GM12875 (cell line): ENCODE measurements around the gene EHD4.

Experiments
- H3K4me3 ChIP-seq: one replicate; pipeline ENCODE4 v1.5.1; 2011; ENCODE audit warnings: low read depth, low read length, control low read depth
- CTCF ChIP-seq: IDR thresholded peaks from 2 replicates; pipeline ENCODE4 v1.5.1; 2011; ENCODE audit warnings: low read depth, mild to moderate bottlenecking, control low read depth, inconsistent platforms, low read length, moderate library complexity, borderline replicate concordance; ENCODE audit not compliant: insufficient read depth

The EHD4 gene

GRCh38 chr15:41885841-41886240 lies 86.5 kb downstream of the EHD4 start:
- TF ChIP-seq CTCF = no peak
- H3K4me3 ChIP-seq = no peak overlapping the region

GRCh38 chr15:41885321-41885720 lies 87.0 kb downstream of the EHD4 start:
- TF ChIP-seq CTCF = no peak
- H3K4me3 ChIP-seq = no peak overlapping the region

- no peak for TF ChIP-seq CTCF
- no peak overlapping the region for H3K4me3 ChIP-seq
Measured at GRCh38 chr15:41884458-41884857, 87.9 kb downstream of the EHD4 start.

- TF ChIP-seq CTCF = no peak
- no peak overlapping the region for H3K4me3 ChIP-seq
Measured at GRCh38 chr15:41883484-41883825, 88.9 kb downstream of the EHD4 start.

- H3K4me3 ChIP-seq = no peak overlapping the region
- no peak for TF ChIP-seq CTCF
Measured at GRCh38 chr15:41882689-41883483, 89.5 kb downstream of the EHD4 start.

- TF ChIP-seq CTCF = no peak
- no peak overlapping the region for H3K4me3 ChIP-seq
Measured at GRCh38 chr15:41881920-41882688, 90.3 kb downstream of the EHD4 start.

GRCh38 chr15:41881550-41881919 lies 90.8 kb downstream of the EHD4 start:
- no peak overlapping the region for H3K4me3 ChIP-seq
- no peak for TF ChIP-seq CTCF
